ENCODE data around the gene LRCH1.

- TF ChIP-seq CTCF (IDR thresholded peaks at IDR 0.05; ENCODE audit: insufficient read depth, low read length) (no peak), POLR2AphosphoS5 (IDR thresholded peaks at IDR 0.05; ENCODE audit: low read depth) (no peak)
These were observed 116.1 kb downstream of the LRCH1 start for GRCh38 chr13:46668931-46669525.

Measured in HL-60 (cell line).